AG09319 (cell line): ENCODE data around the gene STAG2.
A peak's percentile ranks its signal among the peaks of the same experiment; 100 is the strongest.
"Not testable (repeated sequence)": the region's sequence is repeated elsewhere in the genome, so short reads cannot be mapped to it uniquely, and the experiment has no call there.

Experiments used
- DNase-seq: peaks from one replicate; pipeline ENCODE4 v3.0.0-alpha.2; 2010; ENCODE audit warnings: low read depth; ENCODE audit errors: extremely low read depth
- CTCF ChIP-seq: IDR thresholded peaks from 2 replicates; pipeline ENCODE4 v1.5.1; 2011; ENCODE audit warnings: low read depth, mild to moderate bottlenecking, inconsistent platforms, low read length, moderate library complexity

The STAG2 gene

GRCh38 chrX:123961268-123962005, at the start of gene STAG2:
Gene STAG2 (plus strand): TSS chrX:123961706. CDS start chrX:124022628, 60,922 bp downstream.
- no peak for TF ChIP-seq CTCF
- peak; percentile 73 for DNase-seq

- no peak for TF ChIP-seq CTCF
- DNase-seq: no peak
Measured at GRCh38 chrX:123917069-123917468, 44.4 kb upstream of the STAG2 start.

- no peak for DNase-seq
- no peak for TF ChIP-seq CTCF
Measured at GRCh38 chrX:123918106-123918721, 43.3 kb upstream of the STAG2 start.

GRCh38 chrX:123920105-123920785, 41.3 kb upstream of the STAG2 start:
- DNase-seq: peak; percentile 8

GRCh38 chrX:123923211-123923610, 38.3 kb upstream of the STAG2 start:
- TF ChIP-seq CTCF: no peak
- DNase-seq: no peak

More at GRCh38 chrX:123920105-123920785, 41.3 kb upstream of the STAG2 start:
- no peak for TF ChIP-seq CTCF

GRCh38 chrX:123924186-123924585, 37.3 kb upstream of the STAG2 start:
- no peak for DNase-seq
- TF ChIP-seq CTCF: no peak

- no peak for TF ChIP-seq CTCF
- DNase-seq: no peak
Measured at GRCh38 chrX:123927845-123928244, 33.7 kb upstream of the STAG2 start.

- DNase-seq: not testable (repeated sequence)
Measured at GRCh38 chrX:123932055-123932454, 29.5 kb upstream of the STAG2 start.
